GM12878 (cell line): ENCODE results near the gene LGALS1. TPM values are rescaled to one million over a fixed set of nuclear protein-coding genes. Genes with fewer than 3 reads are reported as not detected.

Experiments
- ATF7 ChIP-seq: fragments of 450-650 bp; IDR thresholded peaks from 2 replicates; pipeline ENCODE4 v1.6.1; 2016; ENCODE audit warnings: low read depth, mild to moderate bottlenecking
- EP300 ChIP-seq, 2 experiments: fragments of 150-350 bp in 1 of 2; IDR thresholded peaks; 2 replicates each; pipeline ENCODE4 v1.6.1; 2011 to 2012; ENCODE audit warnings: low read depth in 2 of 2, low read length in 2 of 2, borderline replicate concordance in 1 of 2, improper control_type of control experiment in 1 of 2, inconsistent platforms in 1 of 2; ENCODE audit not compliant: control insufficient read depth in 1 of 2
- RAD21 ChIP-seq: IDR thresholded peaks from 2 replicates; pipeline ENCODE4 v1.6.1; 2011; ENCODE audit warnings: mild to moderate bottlenecking, low read depth, low read length, moderate library complexity; ENCODE audit not compliant: insufficient read depth
- SREBF2 ChIP-seq: IDR thresholded peaks from 2 replicates; pipeline ENCODE4 v1.6.1; 2012; ENCODE audit warnings: mild to moderate bottlenecking, low read length
- TBL1XR1 ChIP-seq: IDR thresholded peaks from 2 replicates; pipeline ENCODE4 v1.6.1; 2012; ENCODE audit warnings: low read depth, low read length, improper control_type of control experiment
- WRNIP1 ChIP-seq: IDR thresholded peaks from 2 replicates; pipeline ENCODE4 v1.6.1; 2011; ENCODE audit warnings: low read depth, low read length, improper control_type of control experiment, borderline replicate concordance
- polyA plus RNA-seq, 11 experiments: library from polyadenylated mRNA; depleted of rRNA in 4 of 11; unstranded in 6 of 11; stranded (reverse) in 5 of 11; fragments of >200 nt; fragmentation: Nextera tagmentation in 4 of 11; fragmentation: Illumina TruSeq in 1 of 11; extraction: Ambion mirVana in 4 of 11; extraction: Trizol in 1 of 11; gene quantifications; 1 replicate in 1 of 11; 2 replicates in 10 of 11; pipeline versions ENCODE4 v1.2.1 to v1.2.3, GENCODE V29; 2011 to 2016; ENCODE audit warnings: inconsistent platforms in 2 of 11, missing spikeins in 2 of 11, low read depth in 1 of 11
- total RNA-seq, 4 experiments: library from RNA; depleted of rRNA in 3 of 4; stranded (reverse); fragments of >200 nt in 3 of 4; fragmentation: Illumina TruSeq in 1 of 4; extraction: Trizol in 1 of 4; gene quantifications; 2 replicates each; pipeline versions ENCODE4 v1.2.1 to v1.2.3, GENCODE V29; 2013 to 2021
- TF ChIP-seq, protein P1 (sequence below): fragments of 450-650 bp; IDR thresholded peaks from 2 replicates; pipeline ENCODE4 v1.6.1; 2017; ENCODE audit warnings: mild to moderate bottlenecking
- TF ChIP-seq, protein P2 (sequence below): IDR thresholded peaks from 2 replicates; pipeline ENCODE4 v1.6.1; 2012; ENCODE audit warnings: mild to moderate bottlenecking, low read depth, low read length

LGALS1 gene
- total and polyA plus RNA-seq, 10 of the 15 experiments (the other 5 are each of a cell fraction or from before 2014, with no cell fraction given): 312 to 1,889 (median 706) TPM

DNA sequence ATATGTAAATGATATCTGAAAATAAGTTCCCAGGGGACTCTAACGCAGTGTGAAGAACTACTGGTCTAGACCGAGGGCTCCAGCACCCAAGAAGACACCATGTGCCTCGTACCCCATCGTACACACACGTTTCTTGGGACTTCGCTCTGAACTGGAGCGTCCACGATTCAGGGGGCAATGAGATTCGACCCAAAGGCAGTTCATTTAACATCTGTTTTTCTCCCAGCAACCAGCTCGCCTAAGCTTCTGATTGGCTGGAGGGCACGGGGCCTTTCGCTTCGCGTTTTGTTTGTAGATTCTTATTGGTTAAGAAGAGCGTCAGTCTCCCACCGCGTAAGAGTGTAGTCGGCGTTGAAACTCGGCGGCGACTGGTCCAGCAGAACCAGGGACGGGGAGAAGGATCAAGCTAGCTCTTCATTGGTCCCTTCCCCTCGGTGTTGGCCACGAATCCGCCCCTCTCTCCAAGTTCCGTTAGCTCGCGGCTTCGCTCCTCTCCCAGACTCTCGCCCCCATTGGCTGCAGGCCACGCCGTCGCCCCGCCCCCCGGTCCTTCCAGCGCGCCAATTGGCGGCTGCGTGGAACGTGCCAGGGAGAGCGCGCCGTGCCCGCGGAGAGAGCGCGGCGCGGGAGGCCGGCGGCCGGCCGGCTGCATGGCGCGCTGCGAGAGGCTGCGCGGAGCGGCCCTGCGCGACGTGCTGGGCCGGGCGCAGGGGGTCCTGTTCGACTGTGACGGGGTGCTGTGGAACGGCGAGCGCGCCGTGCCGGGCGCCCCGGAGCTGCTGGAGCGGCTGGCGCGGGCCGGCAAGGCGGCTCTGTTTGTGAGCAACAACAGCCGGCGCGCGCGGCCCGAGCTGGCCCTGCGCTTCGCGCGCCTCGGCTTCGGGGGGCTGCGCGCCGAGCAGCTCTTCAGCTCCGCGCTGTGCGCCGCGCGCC lies 17.0 kb upstream of the LGALS1 start, which contains the start of gene PDXP (continued):
- TF ChIP-seq, protein P1, sequence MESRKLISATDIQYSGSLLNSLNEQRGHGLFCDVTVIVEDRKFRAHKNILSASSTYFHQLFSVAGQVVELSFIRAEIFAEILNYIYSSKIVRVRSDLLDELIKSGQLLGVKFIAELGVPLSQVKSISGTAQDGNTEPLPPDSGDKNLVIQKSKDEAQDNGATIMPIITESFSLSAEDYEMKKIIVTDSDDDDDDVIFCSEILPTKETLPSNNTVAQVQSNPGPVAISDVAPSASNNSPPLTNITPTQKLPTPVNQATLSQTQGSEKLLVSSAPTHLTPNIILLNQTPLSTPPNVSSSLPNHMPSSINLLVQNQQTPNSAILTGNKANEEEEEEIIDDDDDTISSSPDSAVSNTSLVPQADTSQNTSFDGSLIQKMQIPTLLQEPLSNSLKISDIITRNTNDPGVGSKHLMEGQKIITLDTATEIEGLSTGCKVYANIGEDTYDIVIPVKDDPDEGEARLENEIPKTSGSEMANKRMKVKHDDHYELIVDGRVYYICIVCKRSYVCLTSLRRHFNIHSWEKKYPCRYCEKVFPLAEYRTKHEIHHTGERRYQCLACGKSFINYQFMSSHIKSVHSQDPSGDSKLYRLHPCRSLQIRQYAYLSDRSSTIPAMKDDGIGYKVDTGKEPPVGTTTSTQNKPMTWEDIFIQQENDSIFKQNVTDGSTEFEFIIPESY: no peak
- TF ChIP-seq TBL1XR1 (no peak), EP300 (IDR thresholded peaks at IDR 0.05; ENCODE audit: borderline replicate concordance in 1 of 2, control insufficient read depth in 1 of 2, low read depth in 2 of 2, low read length in 2 of 2) (no peak), ATF7 (no peak), SREBF2 (no peak), RAD21 (no peak), WRNIP1 (no peak)
- TF ChIP-seq, protein P2, sequence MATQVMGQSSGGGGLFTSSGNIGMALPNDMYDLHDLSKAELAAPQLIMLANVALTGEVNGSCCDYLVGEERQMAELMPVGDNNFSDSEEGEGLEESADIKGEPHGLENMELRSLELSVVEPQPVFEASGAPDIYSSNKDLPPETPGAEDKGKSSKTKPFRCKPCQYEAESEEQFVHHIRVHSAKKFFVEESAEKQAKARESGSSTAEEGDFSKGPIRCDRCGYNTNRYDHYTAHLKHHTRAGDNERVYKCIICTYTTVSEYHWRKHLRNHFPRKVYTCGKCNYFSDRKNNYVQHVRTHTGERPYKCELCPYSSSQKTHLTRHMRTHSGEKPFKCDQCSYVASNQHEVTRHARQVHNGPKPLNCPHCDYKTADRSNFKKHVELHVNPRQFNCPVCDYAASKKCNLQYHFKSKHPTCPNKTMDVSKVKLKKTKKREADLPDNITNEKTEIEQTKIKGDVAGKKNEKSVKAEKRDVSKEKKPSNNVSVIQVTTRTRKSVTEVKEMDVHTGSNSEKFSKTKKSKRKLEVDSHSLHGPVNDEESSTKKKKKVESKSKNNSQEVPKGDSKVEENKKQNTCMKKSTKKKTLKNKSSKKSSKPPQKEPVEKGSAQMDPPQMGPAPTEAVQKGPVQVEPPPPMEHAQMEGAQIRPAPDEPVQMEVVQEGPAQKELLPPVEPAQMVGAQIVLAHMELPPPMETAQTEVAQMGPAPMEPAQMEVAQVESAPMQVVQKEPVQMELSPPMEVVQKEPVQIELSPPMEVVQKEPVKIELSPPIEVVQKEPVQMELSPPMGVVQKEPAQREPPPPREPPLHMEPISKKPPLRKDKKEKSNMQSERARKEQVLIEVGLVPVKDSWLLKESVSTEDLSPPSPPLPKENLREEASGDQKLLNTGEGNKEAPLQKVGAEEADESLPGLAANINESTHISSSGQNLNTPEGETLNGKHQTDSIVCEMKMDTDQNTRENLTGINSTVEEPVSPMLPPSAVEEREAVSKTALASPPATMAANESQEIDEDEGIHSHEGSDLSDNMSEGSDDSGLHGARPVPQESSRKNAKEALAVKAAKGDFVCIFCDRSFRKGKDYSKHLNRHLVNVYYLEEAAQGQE: no peak
